Caco-2 (cell line): Measurements from ENCODE around the gene DPF3. TPM values are rescaled to one million over a fixed set of nuclear protein-coding genes. Genes with fewer than 3 reads are reported as not detected.

Experiments
- BruUV-seq: library from RNA; stranded (reverse); fragments of 400-500 nt; replicated peaks from 2 replicates; lab custom pipeline; 2021; lab: Mats Ljungman, UMichigan
- CTCF ChIA-PET: fragments of 300-600 bp; sonication (Branson Sonifier 250); formaldehyde crosslinking; loops from one replicate; lab custom pipeline; 2022; ENCODE audit warnings: antibody characterized with exemption; lab: Charles Lee
- POLR2A ChIA-PET: fragments of 300-600 bp; sonication (Branson Sonifier 250); formaldehyde crosslinking; loops from one replicate; lab custom pipeline; 2022; ENCODE audit warnings: antibody characterized with exemption; lab: Charles Lee
- DNase-seq, 2 experiments: peaks; one replicate each; pipeline versions ENCODE4 v3.0.0 to v3.0.0-alpha.2; 2020 to 2022
- H3K27me3 ChIP-seq: replicated peaks from 2 replicates; pipeline ENCODE4 v1.6.0; 2011; ENCODE audit warnings: low read length; ENCODE audit not compliant: control insufficient read depth, insufficient read depth
- H3K36me3 ChIP-seq: 2 replicates; pipeline ENCODE4 v1.5.1; 2011; ENCODE audit warnings: low read length; ENCODE audit not compliant: control insufficient read depth, insufficient read depth
- H3K4me1 ChIP-seq: fragments of 250-450 bp; sonication (Bioruptor Pico); 2 replicates; pipeline ENCODE4 v1.5.1; 2020; ENCODE audit warnings: mild to moderate bottlenecking
- H3K4me3 ChIP-seq: 2 replicates; pipeline ENCODE4 v1.5.1; 2011; ENCODE audit warnings: low read depth, mild to moderate bottlenecking, control low read depth, low read length
- H3K9me3 ChIP-seq: fragments of 250-450 bp; sonication (Bioruptor Pico); 2 replicates; pipeline ENCODE4 v1.5.1; 2020; ENCODE audit warnings: mild to moderate bottlenecking, moderate library complexity
- H3K27ac Mint-ChIP-seq: one replicate; pipeline ENCODE4 v1.8.0; 2022; ENCODE audit warnings: mixed read lengths; ENCODE audit not compliant: unreplicated experiment
- H3K27me3 Mint-ChIP-seq: one replicate; pipeline ENCODE4 v1.8.0; 2022; ENCODE audit warnings: mixed read lengths; ENCODE audit not compliant: insufficient read depth, unreplicated experiment
- H3K36me3 Mint-ChIP-seq: one replicate; pipeline ENCODE4 v1.8.0; 2022; ENCODE audit warnings: mild to moderate bottlenecking, mixed read lengths; ENCODE audit not compliant: insufficient read depth, unreplicated experiment
- H3K4me1 Mint-ChIP-seq: one replicate; pipeline ENCODE4 v1.8.0; 2022; ENCODE audit warnings: low read depth, mixed read lengths; ENCODE audit not compliant: unreplicated experiment
- H3K4me3 Mint-ChIP-seq: one replicate; pipeline ENCODE4 v1.8.0; 2022; ENCODE audit warnings: mild to moderate bottlenecking, moderate library complexity, mixed read lengths; ENCODE audit not compliant: unreplicated experiment
- H3K9me3 Mint-ChIP-seq: one replicate; pipeline ENCODE4 v1.8.0; 2022; ENCODE audit warnings: mixed read lengths; ENCODE audit not compliant: unreplicated experiment
- intact Hi-C: fragments of 100-400 bp; cut with micrococcal nuclease; formaldehyde crosslinking; loops from one replicate; pipeline ENCODE4 v1.10.0; 2022; ENCODE audit not compliant: unreplicated experiment
- total RNA-seq: library from RNA; stranded (reverse); gene quantifications from 2 replicates; pipeline ENCODE4 v1.2.3, GENCODE V29; 2022
- TF ChIP-seq, protein P1 (sequence below), 2 experiments: fragments of 200-600 bp in 1 of 2; IDR thresholded peaks; 1 replicate in 1 of 2; 2 replicates in 1 of 2; pipeline versions ENCODE4 v1.5.1 to v1.8.0; 2011 to 2022; ENCODE audit warnings: antibody characterized with exemption in 1 of 2, control low read depth in 1 of 2, inconsistent platforms in 1 of 2, low read depth in 1 of 2, low read length in 1 of 2, mild to moderate bottlenecking in 1 of 2, moderate library complexity in 1 of 2; ENCODE audit not compliant: insufficient read depth in 1 of 2, severe bottlenecking in 1 of 2, unreplicated experiment in 1 of 2

DPF3 gene
- total RNA-seq, 1 experiment from 2014 or later: not detected

DNA sequence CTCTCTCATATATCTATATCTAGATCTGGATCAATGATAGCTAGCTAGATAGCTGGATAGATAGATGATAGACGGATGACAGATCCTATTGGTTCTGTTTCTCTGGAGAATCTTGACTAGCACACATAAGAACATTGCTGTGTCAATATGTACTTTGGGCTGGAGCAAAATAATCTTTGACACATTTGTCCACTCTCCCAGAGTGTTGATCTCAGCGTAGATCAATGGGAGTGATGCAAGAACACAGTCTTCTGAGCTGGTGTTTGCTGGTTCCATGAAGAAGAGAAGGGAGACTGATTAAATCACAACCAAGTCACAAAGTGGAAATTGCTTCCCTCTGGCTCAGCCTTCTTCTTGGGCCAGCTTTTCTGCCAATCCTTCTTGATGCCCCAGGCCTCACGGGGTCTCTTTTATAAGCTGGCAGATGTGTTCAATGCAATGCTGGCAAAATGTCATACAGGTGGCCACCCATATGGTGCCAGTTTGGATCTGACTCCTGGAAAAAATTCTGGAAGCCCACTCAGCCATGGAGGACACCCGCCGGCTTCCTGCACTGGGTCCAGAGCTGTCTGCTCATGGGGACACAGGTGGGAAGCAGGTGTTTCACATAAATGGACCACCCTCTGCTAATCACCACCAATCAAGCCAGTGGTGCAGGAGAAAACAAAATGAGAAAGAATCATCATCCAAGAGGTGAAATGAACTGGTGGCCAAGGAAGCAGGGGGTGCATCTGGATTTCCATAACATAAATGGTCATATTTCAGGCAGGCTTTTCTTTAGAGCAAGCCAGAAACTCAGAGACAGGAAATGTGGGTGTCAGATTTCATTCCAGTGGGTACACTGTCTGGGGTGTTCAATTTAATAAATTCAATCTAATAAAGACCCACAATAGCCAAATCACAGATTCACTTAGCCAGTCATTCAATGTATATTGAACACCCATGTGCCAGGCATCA, 310.3 kb downstream of the DPF3 start:
- no peak for DNase-seq
- intact Hi-C loops: no loop called here
- Histone ChIP-seq H3K9me3 (no peaks in the 10 kb centered on the region), H3K27me3 (no peaks in the 10 kb centered on the region; the same call in 1 of the 2 replicates), H3K36me3 (no peaks in the 10 kb centered on the region), H3K4me3 (no peak overlapping the region), H3K4me1 (no peaks in the 10 kb centered on the region)
- BruUV-seq: no TSS peak
- TF ChIP-seq, protein P1, sequence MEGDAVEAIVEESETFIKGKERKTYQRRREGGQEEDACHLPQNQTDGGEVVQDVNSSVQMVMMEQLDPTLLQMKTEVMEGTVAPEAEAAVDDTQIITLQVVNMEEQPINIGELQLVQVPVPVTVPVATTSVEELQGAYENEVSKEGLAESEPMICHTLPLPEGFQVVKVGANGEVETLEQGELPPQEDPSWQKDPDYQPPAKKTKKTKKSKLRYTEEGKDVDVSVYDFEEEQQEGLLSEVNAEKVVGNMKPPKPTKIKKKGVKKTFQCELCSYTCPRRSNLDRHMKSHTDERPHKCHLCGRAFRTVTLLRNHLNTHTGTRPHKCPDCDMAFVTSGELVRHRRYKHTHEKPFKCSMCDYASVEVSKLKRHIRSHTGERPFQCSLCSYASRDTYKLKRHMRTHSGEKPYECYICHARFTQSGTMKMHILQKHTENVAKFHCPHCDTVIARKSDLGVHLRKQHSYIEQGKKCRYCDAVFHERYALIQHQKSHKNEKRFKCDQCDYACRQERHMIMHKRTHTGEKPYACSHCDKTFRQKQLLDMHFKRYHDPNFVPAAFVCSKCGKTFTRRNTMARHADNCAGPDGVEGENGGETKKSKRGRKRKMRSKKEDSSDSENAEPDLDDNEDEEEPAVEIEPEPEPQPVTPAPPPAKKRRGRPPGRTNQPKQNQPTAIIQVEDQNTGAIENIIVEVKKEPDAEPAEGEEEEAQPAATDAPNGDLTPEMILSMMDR (IDR thresholded peaks at IDR 0.05; ENCODE audit: insufficient read depth in 1 of 2, low read depth in 1 of 2, low read length in 1 of 2, severe bottlenecking in 1 of 2, unreplicated experiment in 1 of 2): no peak
- ChIA-PET POLR2A (no interaction called here), CTCF (no interaction called here)
- Mint-ChIP-seq H3K27me3 (peaks cover 18% of the 10 kb centered on the region), H3K27ac (no peak overlapping the region), H3K4me1 (no peaks in the 10 kb centered on the region), H3K9me3 (no peaks in the 10 kb centered on the region), H3K36me3 (no peaks in the 10 kb centered on the region), H3K4me3 (no peak overlapping the region)

DNA sequence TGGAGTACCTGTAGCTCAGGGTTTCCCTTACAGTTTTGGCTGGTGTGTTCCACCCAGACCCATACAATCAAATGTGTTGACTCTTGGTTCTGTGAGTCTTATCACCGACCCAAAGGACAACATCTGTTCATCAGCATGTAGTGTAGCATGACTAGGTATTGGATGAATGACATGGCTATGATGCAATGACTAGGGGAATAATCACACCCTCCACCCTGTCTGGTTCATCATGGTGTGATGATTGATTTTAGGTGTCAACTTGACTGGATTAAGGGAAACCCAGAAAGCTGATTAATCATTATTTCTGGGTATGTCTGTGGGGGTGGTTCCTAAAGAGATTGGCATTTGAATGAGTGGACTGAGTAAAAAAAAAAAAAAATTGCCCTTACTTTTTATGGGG, 311.3 kb downstream of the DPF3 start:
- no peaks in the 10 kb centered on the region for H3K4me1 ChIP-seq
- Mint-ChIP-seq H3K27me3 (peaks cover 23% of the 10 kb centered on the region), H3K9me3 (no peaks in the 10 kb centered on the region), H3K27ac (no peak overlapping the region), H3K4me3 (no peak overlapping the region), H3K36me3 (no peaks in the 10 kb centered on the region), H3K4me1 (no peaks in the 10 kb centered on the region)
- no peak for DNase-seq
- POLR2A ChIA-PET: no interaction called here
- no TSS peak for BruUV-seq
- H3K27me3 ChIP-seq: no peaks in the 10 kb centered on the region; the same call in 1 of the 2 replicates
- H3K4me3 ChIP-seq: no peak overlapping the region
- intact Hi-C loops: no loop called here
- no peaks in the 10 kb centered on the region for H3K9me3 ChIP-seq
- CTCF ChIA-PET: no interaction called here
- TF ChIP-seq, protein P1 (IDR thresholded peaks at IDR 0.05; ENCODE audit: insufficient read depth in 1 of 2, low read depth in 1 of 2, low read length in 1 of 2, severe bottlenecking in 1 of 2, unreplicated experiment in 1 of 2): no peak
- no peaks in the 10 kb centered on the region for H3K36me3 ChIP-seq

DNA sequence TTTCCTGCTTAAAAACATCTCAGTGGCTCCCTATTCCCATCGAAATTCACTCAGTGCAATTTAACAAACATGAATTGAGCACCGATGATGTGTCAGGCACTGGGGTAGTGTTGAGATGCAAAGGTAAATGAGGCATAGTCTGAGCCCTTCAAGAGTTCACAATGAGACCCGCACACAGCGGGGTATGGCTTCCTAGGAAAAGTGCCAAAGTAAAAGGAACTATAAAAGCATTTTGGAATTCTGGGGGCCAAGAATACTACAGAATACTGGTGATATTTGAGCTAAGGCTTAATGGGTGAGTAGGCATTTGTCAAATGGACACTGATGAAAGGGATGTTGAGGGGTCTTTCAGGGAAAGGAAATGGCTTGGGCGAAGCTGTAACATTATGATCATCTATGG, 315.4 kb downstream of the DPF3 start:
- no peaks in the 10 kb centered on the region for H3K4me1 ChIP-seq
- intact Hi-C loops: no loop called here
- H3K4me3 ChIP-seq: no peak overlapping the region
- CTCF ChIA-PET: no interaction called here
- H3K4me3 Mint-ChIP-seq: no peak overlapping the region
- no TSS peak for BruUV-seq
- no peak for DNase-seq
- H3K9me3 ChIP-seq: no peaks in the 10 kb centered on the region
- POLR2A ChIA-PET: no interaction called here
- no peak overlapping the region for H3K27ac Mint-ChIP-seq
- no peaks in the 10 kb centered on the region for H3K36me3 Mint-ChIP-seq
- H3K36me3 ChIP-seq: no peaks in the 10 kb centered on the region
- no peaks in the 10 kb centered on the region; the same call in none of the 2 replicates for H3K27me3 ChIP-seq
- H3K4me1 Mint-ChIP-seq: no peaks in the 10 kb centered on the region
- TF ChIP-seq, protein P1 (IDR thresholded peaks at IDR 0.05; ENCODE audit: insufficient read depth in 1 of 2, low read depth in 1 of 2, low read length in 1 of 2, severe bottlenecking in 1 of 2, unreplicated experiment in 1 of 2): no peak
- no peaks in the 10 kb centered on the region for H3K9me3 Mint-ChIP-seq
- peaks cover 35% of the 10 kb centered on the region for H3K27me3 Mint-ChIP-seq
